ENCODE data around the gene MUC4.

The MUC4 gene

GRCh38 chr3:195770081-195770840, 41.5 kb downstream of the MUC4 start:
- H3K27me3 ChIP-seq (ENCODE audit: insufficient read depth, low read depth): peaks cover 11% of the 10 kb centered on the region; the same call in 1 of the 2 replicates
- H3K36me3 ChIP-seq (ENCODE audit: insufficient read depth): no peaks in the 10 kb centered on the region
- no peak for TF ChIP-seq CTCF (conservative IDR thresholded peaks at IDR 0.05; ENCODE audit: low read depth, low read length)
- H2AFZ ChIP-seq (ENCODE audit: low read depth): no peak overlapping the region
- no peaks in the 10 kb centered on the region for H3K79me2 ChIP-seq (ENCODE audit: insufficient read depth, low read depth)
- H3K9ac ChIP-seq: no peak overlapping the region
- no peaks in the 10 kb centered on the region for H3K4me1 ChIP-seq (ENCODE audit: low read depth, poor library complexity, severe bottlenecking)
- no peak overlapping the region for H3K27ac ChIP-seq
- no peaks in the 10 kb centered on the region for H4K20me1 ChIP-seq (ENCODE audit: insufficient read depth)
- H3K4me3 ChIP-seq (IDR thresholded peaks at IDR 0.05; ENCODE audit: insufficient read depth, low read depth, low read length): no peak overlapping the region
- no peak overlapping the region for H3K4me2 ChIP-seq

- no peak overlapping the region for H2AFZ ChIP-seq (ENCODE audit: low read depth)
- H4K20me1 ChIP-seq (ENCODE audit: insufficient read depth): no peaks in the 10 kb centered on the region
- H3K79me2 ChIP-seq (ENCODE audit: insufficient read depth, low read depth): no peaks in the 10 kb centered on the region
- H3K27me3 ChIP-seq (ENCODE audit: insufficient read depth, low read depth): peaks cover 18% of the 10 kb centered on the region; the same call in 1 of the 2 replicates
- H3K9ac ChIP-seq: no peak overlapping the region
- H3K4me1 ChIP-seq (ENCODE audit: low read depth, poor library complexity, severe bottlenecking): no peaks in the 10 kb centered on the region
- no peak overlapping the region for H3K4me2 ChIP-seq
- no peak overlapping the region for H3K27ac ChIP-seq
- TF ChIP-seq CTCF (conservative IDR thresholded peaks at IDR 0.05; ENCODE audit: low read depth, low read length): no peak
- no peak overlapping the region for H3K4me3 ChIP-seq (IDR thresholded peaks at IDR 0.05; ENCODE audit: insufficient read depth, low read depth, low read length)
- no peaks in the 10 kb centered on the region for H3K36me3 ChIP-seq (ENCODE audit: insufficient read depth)
Observed at GRCh38 chr3:195769551-195769950, 42.2 kb downstream of the MUC4 start.

GRCh38 chr3:195768831-195769303, 42.9 kb downstream of the MUC4 start:
- no peak for TF ChIP-seq CTCF (conservative IDR thresholded peaks at IDR 0.05; ENCODE audit: low read depth, low read length)
- Histone ChIP-seq H3K79me2 (ENCODE audit: insufficient read depth, low read depth) (no peaks in the 10 kb centered on the region), H3K4me1 (ENCODE audit: low read depth, poor library complexity, severe bottlenecking) (no peaks in the 10 kb centered on the region), H3K27me3 (ENCODE audit: insufficient read depth, low read depth) (peaks cover 15% of the 10 kb centered on the region; the same call in 1 of the 2 replicates), H3K36me3 (ENCODE audit: insufficient read depth) (no peaks in the 10 kb centered on the region), H4K20me1 (ENCODE audit: insufficient read depth) (no peaks in the 10 kb centered on the region), H2AFZ (ENCODE audit: low read depth) (no peak overlapping the region), H3K27ac (no peak overlapping the region), H3K4me3 (IDR thresholded peaks at IDR 0.05; ENCODE audit: insufficient read depth, low read depth, low read length) (no peak overlapping the region), H3K9ac (no peak overlapping the region), H3K4me2 (no peak overlapping the region)

- no peak overlapping the region for H3K4me2 ChIP-seq
- H2AFZ ChIP-seq (ENCODE audit: low read depth): no peak overlapping the region
- no peaks in the 10 kb centered on the region for H3K4me1 ChIP-seq (ENCODE audit: low read depth, poor library complexity, severe bottlenecking)
- no peak for TF ChIP-seq CTCF (conservative IDR thresholded peaks at IDR 0.05; ENCODE audit: low read depth, low read length)
- H3K4me3 ChIP-seq (IDR thresholded peaks at IDR 0.05; ENCODE audit: insufficient read depth, low read depth, low read length): no peak overlapping the region
- no peak overlapping the region for H3K9ac ChIP-seq
- no peak overlapping the region for H3K27ac ChIP-seq
- H4K20me1 ChIP-seq (ENCODE audit: insufficient read depth): no peaks in the 10 kb centered on the region
- no peaks in the 10 kb centered on the region for H3K79me2 ChIP-seq (ENCODE audit: insufficient read depth, low read depth)
- H3K27me3 ChIP-seq (ENCODE audit: insufficient read depth, low read depth): peaks cover 12% of the 10 kb centered on the region; the same call in 1 of the 2 replicates
- H3K36me3 ChIP-seq (ENCODE audit: insufficient read depth): no peaks in the 10 kb centered on the region
Observed at GRCh38 chr3:195768414-195768813, 43.3 kb downstream of the MUC4 start.
